Body of pancreas (tissue), 4 donors: ENCODE measurements around the gene DBNDD2. TPM values are rescaled to one million over a fixed set of nuclear protein-coding genes. Genes with fewer than 3 reads are reported as not detected.

Source experiments
- ATAC-seq: fragments of 150-250 bp; one replicate; pipeline ENCODE4 v1.9.1; 2016
- DNase-seq, 4 donors: peaks; one replicate each; pipeline ENCODE4 v3.0.0-alpha.2; 2019
- H3K27ac ChIP-seq, 4 donors: fragments of 200-600 bp; sonication (generic); 1 replicate in 3 of 4; 2 replicates in 1 of 4; pipeline versions ENCODE4 v1.5.1 to v1.6.1; 2016 to 2019; ENCODE audit warnings: mild to moderate bottlenecking in 1 of 4, mixed read lengths in 1 of 4, moderate library complexity in 1 of 4
- H3K27me3 ChIP-seq, 2 donors: fragments of 200-600 bp; sonication (generic); one replicate each; pipeline ENCODE4 v1.6.0; 2016; ENCODE audit warnings: mild to moderate bottlenecking in 1 of 2
- H3K36me3 ChIP-seq, 2 donors: fragments of 200-600 bp; sonication (generic); replicated peaks in 1 of 2; 2 replicates each; pipeline ENCODE4 v1.5.1; 2016; ENCODE audit warnings: low read depth in 2 of 2; ENCODE audit not compliant: insufficient read depth in 1 of 2
- H3K4me1 ChIP-seq: fragments of 200-600 bp; sonication (generic); one replicate; pipeline ENCODE4 v1.6.0; 2016
- H3K4me3 ChIP-seq, 2 donors: fragments of 200-600 bp; sonication (generic); 1 replicate in 1 of 2; 2 replicates in 1 of 2; pipeline ENCODE4 v1.5.1; 2016 to 2019
- H3K9me3 ChIP-seq, 3 donors: fragments of 200-600 bp; sonication (generic); 1 replicate in 2 of 3; 2 replicates in 1 of 3; pipeline ENCODE4 v1.5.1; 2016
- POLR2A ChIP-seq, 3 donors: fragments of 450-650 bp; IDR thresholded peaks; one replicate each; pipeline ENCODE4 v1.6.1; 2016; ENCODE audit warnings: antibody characterized with exemption in 3 of 3, mild to moderate bottlenecking in 2 of 3
- WGBS, 2 donors: methylation state at CpG; one replicate each; pipeline ENCODE4 v1.1.5; 2017; 5-methylcytosine and 5-hydroxymethylcytosine counted together
- intact Hi-C: fragments of 100-400 bp; cut with DNase I; formaldehyde crosslinking; loops from one replicate; pipeline ENCODE4 v1.15.1; 2023
- total RNA-seq, 2 donors: library from RNA; depleted of rRNA; stranded (reverse); fragments of >200 nt; gene quantifications; one replicate each; pipeline ENCODE4 v1.1.0, GENCODE V29; 2016
- TF ChIP-seq, protein P1 (sequence below), 7 experiments: fragments of 450-650 bp in 4 of 7; fragments of 200-600 bp in 3 of 7; sonication (generic) in 3 of 7; IDR thresholded peaks; one replicate each; pipeline ENCODE4 v1.5.1; 2016 to 2019; ENCODE audit warnings: antibody characterized with exemption in 7 of 7

DBNDD2 gene
- total RNA-seq, 2 donors from 2014 or later = 10.5 to 20.5 TPM

DNA sequence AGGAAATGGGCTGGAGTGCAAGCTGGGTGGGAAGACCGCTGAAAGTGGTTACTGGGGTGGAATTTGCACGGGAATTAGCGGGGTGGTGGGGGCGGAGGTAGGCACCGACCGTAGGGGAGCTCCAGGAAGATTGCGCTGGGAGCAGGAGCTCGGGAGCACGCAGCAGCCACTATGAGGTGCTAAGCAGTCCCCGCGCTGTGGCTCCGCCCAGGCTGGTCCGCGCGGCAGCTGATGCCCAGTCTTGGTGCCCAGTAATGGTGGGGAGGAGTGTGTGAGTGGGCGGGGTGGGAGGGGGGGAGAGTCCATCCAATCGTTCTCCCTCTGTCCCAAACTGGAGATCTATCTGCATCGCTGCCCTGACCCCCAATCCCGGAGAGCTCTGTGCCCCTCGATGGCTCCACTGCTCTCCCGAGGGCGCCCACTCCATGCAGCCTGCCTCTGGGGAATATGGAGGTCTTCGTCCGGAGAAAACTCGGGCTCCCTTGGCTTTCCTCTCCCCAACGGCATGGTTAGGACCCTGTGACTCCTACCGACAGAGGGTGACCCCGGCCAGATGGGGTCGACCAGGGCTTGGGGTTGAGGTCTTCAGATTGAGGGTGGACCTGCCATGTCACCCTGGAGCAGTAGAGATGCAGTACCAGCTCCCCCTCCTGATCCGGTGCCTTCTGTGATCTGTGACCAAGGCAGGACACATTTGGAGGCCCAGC lies 35.3 kb upstream of the DBNDD2 start:
- intact Hi-C loops = no loop called here
- TF ChIP-seq POLR2A (IDR thresholded peaks at IDR 0.05) = no peak
- TF ChIP-seq, protein P1, sequence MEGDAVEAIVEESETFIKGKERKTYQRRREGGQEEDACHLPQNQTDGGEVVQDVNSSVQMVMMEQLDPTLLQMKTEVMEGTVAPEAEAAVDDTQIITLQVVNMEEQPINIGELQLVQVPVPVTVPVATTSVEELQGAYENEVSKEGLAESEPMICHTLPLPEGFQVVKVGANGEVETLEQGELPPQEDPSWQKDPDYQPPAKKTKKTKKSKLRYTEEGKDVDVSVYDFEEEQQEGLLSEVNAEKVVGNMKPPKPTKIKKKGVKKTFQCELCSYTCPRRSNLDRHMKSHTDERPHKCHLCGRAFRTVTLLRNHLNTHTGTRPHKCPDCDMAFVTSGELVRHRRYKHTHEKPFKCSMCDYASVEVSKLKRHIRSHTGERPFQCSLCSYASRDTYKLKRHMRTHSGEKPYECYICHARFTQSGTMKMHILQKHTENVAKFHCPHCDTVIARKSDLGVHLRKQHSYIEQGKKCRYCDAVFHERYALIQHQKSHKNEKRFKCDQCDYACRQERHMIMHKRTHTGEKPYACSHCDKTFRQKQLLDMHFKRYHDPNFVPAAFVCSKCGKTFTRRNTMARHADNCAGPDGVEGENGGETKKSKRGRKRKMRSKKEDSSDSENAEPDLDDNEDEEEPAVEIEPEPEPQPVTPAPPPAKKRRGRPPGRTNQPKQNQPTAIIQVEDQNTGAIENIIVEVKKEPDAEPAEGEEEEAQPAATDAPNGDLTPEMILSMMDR (IDR thresholded peaks at IDR 0.05) = no peak
- Histone ChIP-seq H3K36me3 (no peaks in the 10 kb centered on the region), H3K9me3 (no peaks in the 10 kb centered on the region), H3K27me3 (no peaks in the 10 kb centered on the region), H3K4me3 (no peak overlapping the region), H3K27ac (peak overlapping the region in 3 of 4 donors; percentile 42 to 57 (median 52)), H3K4me1 (peaks cover 14% of the 10 kb centered on the region)
- 45 to 53% methylated on average over 16 to 27 of the region's 30 CpGs for WGBS, 2 donors
- ATAC-seq (peak; percentile 39), DNase-seq (peak in 2 of 4 donors; percentile 44 to 49)

- Histone ChIP-seq H3K4me3 (peak overlapping the region; percentile 10), H3K36me3 (no peaks in the 10 kb centered on the region), H3K27me3 (no peaks in the 10 kb centered on the region), H3K4me1 (peaks cover 14% of the 10 kb centered on the region), H3K27ac (peak overlapping the region in 3 of 4 donors; percentile 42 to 57 (median 52)), H3K9me3 (no peaks in the 10 kb centered on the region)
- no peak for TF ChIP-seq POLR2A (IDR thresholded peaks at IDR 0.05)
- TF ChIP-seq, protein P1 (IDR thresholded peaks at IDR 0.05) = peak; percentile 77 to 95 (median 91)
- WGBS, 2 donors = 3 to 15% methylated on average over 19 to 38 of the region's 38 CpGs
- ATAC-seq (peak; percentile 93), DNase-seq (peak; percentile 88 to 94 (median 90))
- intact Hi-C loops = no loop called here
These were observed 34.6 kb upstream of the DBNDD2 start for GRCh38 chr20:45373353-45374100.

GRCh38 chr20:45374101-45374467 lies 34.0 kb upstream of the DBNDD2 start:
- 43% methylated on average over 9 of the region's 9 CpGs for WGBS, 2 donors
- no peaks in the 10 kb centered on the region for H3K9me3 ChIP-seq
- H3K36me3 ChIP-seq = no peaks in the 10 kb centered on the region
- H3K27ac ChIP-seq = peak overlapping the region in 2 of 4 donors; percentile 42 to 57
- ATAC-seq = no peak
- no peaks in the 10 kb centered on the region for H3K27me3 ChIP-seq
- H3K4me3 ChIP-seq = peak overlapping the region in 1 of 2 donors; percentile 10
- intact Hi-C loops = no loop called here
- TF ChIP-seq POLR2A (IDR thresholded peaks at IDR 0.05) = no peak
- TF ChIP-seq, protein P1 (IDR thresholded peaks at IDR 0.05) = no peak
- no peak for DNase-seq
- peaks cover 14% of the 10 kb centered on the region for H3K4me1 ChIP-seq

GRCh38 chr20:45374966-45375365 lies 33.1 kb upstream of the DBNDD2 start:
- H3K4me3 ChIP-seq = no peak overlapping the region
- ATAC-seq (no peak), DNase-seq (no peak)
- no peaks in the 10 kb centered on the region for H3K36me3 ChIP-seq
- intact Hi-C loops = loop anchor here (5.0 kb wide), 1 partner anchor 47 kb away; no protein-coding TSS in a partner anchor
- no peaks in the 10 kb centered on the region for H3K9me3 ChIP-seq
- 93 to 95% methylated on average over 13 to 14 of the region's 14 CpGs for WGBS, 2 donors
- no peaks in the 10 kb centered on the region for H3K27me3 ChIP-seq
- peaks cover 14% of the 10 kb centered on the region for H3K4me1 ChIP-seq
- no peak overlapping the region for H3K27ac ChIP-seq
- TF ChIP-seq, protein P1 (IDR thresholded peaks at IDR 0.05) = no peak
- TF ChIP-seq POLR2A (IDR thresholded peaks at IDR 0.05) = no peak
